ENCODE measurements around the gene WDR20.

Gene WDR20

GRCh38 chr14:102251161-102251560 is 111.5 kb downstream of the WDR20 start:
- 95% methylated on average over 4 of the region's 8 CpGs for WGBS
- H2BK5ac ChIP-seq (ENCODE audit: low read depth, low read length, poor library complexity, severe bottlenecking): no peak overlapping the region
- H3K36me3 ChIP-seq (ENCODE audit: control insufficient read depth in 1 of 2, insufficient read depth in 2 of 2, low read depth in 1 of 2, low read length in 2 of 2): peaks cover 5 to 13% of the 10 kb centered on the region in 2 experiments
- peak overlapping the region; percentile 31 for H2AK5ac ChIP-seq (ENCODE audit: low read length, severe bottlenecking)
- no peak overlapping the region for H2AFZ ChIP-seq (ENCODE audit: low read depth, low read length)
- H3K9me3 ChIP-seq (ENCODE audit: control insufficient read depth, low read length): no peaks in the 10 kb centered on the region
- no peak overlapping the region for H4K8ac ChIP-seq (ENCODE audit: low read length)
- no peak overlapping the region for H3K18ac ChIP-seq (ENCODE audit: low read depth in 1 of 2, low read length in 2 of 2)
- H3K4me2 ChIP-seq (ENCODE audit: low read length, poor library complexity, severe bottlenecking): no peak overlapping the region
- peaks cover 18% of the 10 kb centered on the region for H3K4me1 ChIP-seq (ENCODE audit: control insufficient read depth, insufficient read depth, low read depth, low read length)
- no peak overlapping the region for H2BK15ac ChIP-seq (ENCODE audit: low read depth, poor library complexity, severe bottlenecking)
- H3K27ac ChIP-seq (ENCODE audit: low read length, poor library complexity, severe bottlenecking): no peak overlapping the region
- H2BK120ac ChIP-seq (ENCODE audit: low read depth, low read length): no peak overlapping the region
- H3K4me3 ChIP-seq (ENCODE audit: insufficient read depth in 1 of 2, low read depth in 1 of 2, low read length in 2 of 2): no peak overlapping the region
- no peak overlapping the region for H3K23ac ChIP-seq (ENCODE audit: low read length in 2 of 2)
- no peak overlapping the region for H3K4ac ChIP-seq (ENCODE audit: low read depth in 1 of 2, low read length in 2 of 2)
- no peak overlapping the region for H3K9ac ChIP-seq (ENCODE audit: low read length)
- H4K91ac ChIP-seq (ENCODE audit: low read length): no peak overlapping the region
- no peak overlapping the region for H2BK12ac ChIP-seq (ENCODE audit: low read length in 2 of 2)
- H3K79me1 ChIP-seq (replicated peaks; ENCODE audit: low read length, poor library complexity, severe bottlenecking): peaks cover 5% of the 10 kb centered on the region
- DNase-seq: no peak
- no peak overlapping the region for H3K14ac ChIP-seq (ENCODE audit: low read length in 2 of 2)
- H3K27me3 ChIP-seq (ENCODE audit: control insufficient read depth in 1 of 2, insufficient read depth in 1 of 2, low read length in 2 of 2): no peaks in the 10 kb centered on the region

GRCh38 chr14:102252834-102253801 is 113.4 kb downstream of the WDR20 start:
- 84% methylated on average over 16 of the region's 21 CpGs for WGBS

GRCh38 chr14:102255401-102256190 is 115.9 kb downstream of the WDR20 start:
- no peak overlapping the region for H3K14ac ChIP-seq (ENCODE audit: low read length in 2 of 2)
- H2BK120ac ChIP-seq (ENCODE audit: low read depth, low read length): peak overlapping the region; percentile 71
- peak overlapping the region; percentile 39 for H2BK5ac ChIP-seq (ENCODE audit: low read depth, low read length, poor library complexity, severe bottlenecking)
- 45% methylated on average over 7 of the region's 9 CpGs for WGBS
- no peak overlapping the region for H3K23ac ChIP-seq (ENCODE audit: low read length in 2 of 2)
- no peaks in the 10 kb centered on the region for H3K9me3 ChIP-seq (ENCODE audit: control insufficient read depth, low read length)
- H4K91ac ChIP-seq (ENCODE audit: low read length): peak overlapping the region; percentile 80
- peak overlapping the region in 1 of 2 experiments; percentile 37 for H2BK12ac ChIP-seq (ENCODE audit: low read length in 2 of 2)
- H3K9ac ChIP-seq (ENCODE audit: low read length): peak overlapping the region; percentile 80
- H3K79me1 ChIP-seq (replicated peaks; ENCODE audit: low read length, poor library complexity, severe bottlenecking): peaks cover under 1% of the 10 kb centered on the region
- peaks cover 6% of the 10 kb centered on the region for H3K4me1 ChIP-seq (ENCODE audit: control insufficient read depth, insufficient read depth, low read depth, low read length)
- peaks cover 4 to 5% of the 10 kb centered on the region in 2 experiments for H3K36me3 ChIP-seq (ENCODE audit: control insufficient read depth in 1 of 2, insufficient read depth in 2 of 2, low read depth in 1 of 2, low read length in 2 of 2)
- DNase-seq: peak; percentile 76
- H3K4me2 ChIP-seq (ENCODE audit: low read length, poor library complexity, severe bottlenecking): no peak overlapping the region
- H4K8ac ChIP-seq (ENCODE audit: low read length): peak overlapping the region; percentile 1
- H2AK5ac ChIP-seq (ENCODE audit: low read length, severe bottlenecking): peak overlapping the region; percentile 57
- H3K4ac ChIP-seq (ENCODE audit: low read depth in 1 of 2, low read length in 2 of 2): peak overlapping the region in 1 of 2 experiments; percentile 40
- peak overlapping the region in 1 of 2 experiments; percentile 61 for H3K18ac ChIP-seq (ENCODE audit: low read depth in 1 of 2, low read length in 2 of 2)
- peak overlapping the region; percentile 94 for H3K27ac ChIP-seq (ENCODE audit: low read length, poor library complexity, severe bottlenecking)
- no peak overlapping the region for H2BK15ac ChIP-seq (ENCODE audit: low read depth, poor library complexity, severe bottlenecking)
- no peaks in the 10 kb centered on the region for H3K27me3 ChIP-seq (ENCODE audit: control insufficient read depth in 1 of 2, insufficient read depth in 1 of 2, low read length in 2 of 2)
- H3K4me3 ChIP-seq (ENCODE audit: insufficient read depth in 1 of 2, low read depth in 1 of 2, low read length in 2 of 2): no peak overlapping the region
- H2AFZ ChIP-seq (ENCODE audit: low read depth, low read length): no peak overlapping the region

More at GRCh38 chr14:102252834-102253801, 113.4 kb downstream of the WDR20 start:
- Histone ChIP-seq H3K79me1 (replicated peaks; ENCODE audit: low read length, poor library complexity, severe bottlenecking) (peaks cover 1% of the 10 kb centered on the region), H2AK5ac (ENCODE audit: low read length, severe bottlenecking) (peak overlapping the region; percentile 80), H3K27ac (ENCODE audit: low read length, poor library complexity, severe bottlenecking) (no peak overlapping the region), H3K27me3 (ENCODE audit: control insufficient read depth in 1 of 2, insufficient read depth in 1 of 2, low read length in 2 of 2) (no peaks in the 10 kb centered on the region), H4K8ac (ENCODE audit: low read length) (no peak overlapping the region), H3K14ac (ENCODE audit: low read length in 2 of 2) (no peak overlapping the region), H3K23ac (ENCODE audit: low read length in 2 of 2) (no peak overlapping the region), H2BK120ac (ENCODE audit: low read depth, low read length) (no peak overlapping the region), H3K36me3 (ENCODE audit: control insufficient read depth in 1 of 2, insufficient read depth in 2 of 2, low read depth in 1 of 2, low read length in 2 of 2) (peaks cover 5 to 13% of the 10 kb centered on the region in 2 experiments), H2BK15ac (ENCODE audit: low read depth, poor library complexity, severe bottlenecking) (no peak overlapping the region), H3K4me1 (ENCODE audit: control insufficient read depth, insufficient read depth, low read depth, low read length) (peaks cover 15% of the 10 kb centered on the region), H3K18ac (ENCODE audit: low read depth in 1 of 2, low read length in 2 of 2) (no peak overlapping the region), H3K9me3 (ENCODE audit: control insufficient read depth, low read length) (no peaks in the 10 kb centered on the region), H3K9ac (ENCODE audit: low read length) (no peak overlapping the region), H3K4me3 (ENCODE audit: insufficient read depth in 1 of 2, low read depth in 1 of 2, low read length in 2 of 2) (no peak overlapping the region), H3K4ac (ENCODE audit: low read depth in 1 of 2, low read length in 2 of 2) (no peak overlapping the region), H2BK5ac (ENCODE audit: low read depth, low read length, poor library complexity, severe bottlenecking) (no peak overlapping the region), H4K91ac (ENCODE audit: low read length) (no peak overlapping the region), H3K4me2 (ENCODE audit: low read length, poor library complexity, severe bottlenecking) (no peak overlapping the region), H2BK12ac (ENCODE audit: low read length in 2 of 2) (no peak overlapping the region), H2AFZ (ENCODE audit: low read depth, low read length) (no peak overlapping the region)
- peak; percentile 24 for DNase-seq

- Histone ChIP-seq H3K23ac (ENCODE audit: low read length in 2 of 2) (no peak overlapping the region), H3K14ac (ENCODE audit: low read length in 2 of 2) (no peak overlapping the region), H2BK12ac (ENCODE audit: low read length in 2 of 2) (no peak overlapping the region), H3K4me3 (ENCODE audit: insufficient read depth in 1 of 2, low read depth in 1 of 2, low read length in 2 of 2) (no peak overlapping the region), H2AK5ac (ENCODE audit: low read length, severe bottlenecking) (peak overlapping the region; percentile 48), H4K91ac (ENCODE audit: low read length) (no peak overlapping the region), H3K36me3 (ENCODE audit: control insufficient read depth in 1 of 2, insufficient read depth in 2 of 2, low read depth in 1 of 2, low read length in 2 of 2) (peaks cover 0 to 2% of the 10 kb centered on the region in 2 experiments), H3K4me1 (ENCODE audit: control insufficient read depth, insufficient read depth, low read depth, low read length) (peaks cover 6% of the 10 kb centered on the region), H2BK5ac (ENCODE audit: low read depth, low read length, poor library complexity, severe bottlenecking) (no peak overlapping the region), H3K9ac (ENCODE audit: low read length) (no peak overlapping the region), H4K8ac (ENCODE audit: low read length) (no peak overlapping the region), H2BK15ac (ENCODE audit: low read depth, poor library complexity, severe bottlenecking) (no peak overlapping the region), H2BK120ac (ENCODE audit: low read depth, low read length) (no peak overlapping the region), H3K27me3 (ENCODE audit: control insufficient read depth in 1 of 2, insufficient read depth in 1 of 2, low read length in 2 of 2) (no peaks in the 10 kb centered on the region), H3K18ac (ENCODE audit: low read depth in 1 of 2, low read length in 2 of 2) (no peak overlapping the region), H3K4me2 (ENCODE audit: low read length, poor library complexity, severe bottlenecking) (no peak overlapping the region), H3K9me3 (ENCODE audit: control insufficient read depth, low read length) (no peaks in the 10 kb centered on the region), H3K79me1 (replicated peaks; ENCODE audit: low read length, poor library complexity, severe bottlenecking) (no peaks in the 10 kb centered on the region), H3K27ac (ENCODE audit: low read length, poor library complexity, severe bottlenecking) (no peak overlapping the region), H2AFZ (ENCODE audit: low read depth, low read length) (no peak overlapping the region), H3K4ac (ENCODE audit: low read depth in 1 of 2, low read length in 2 of 2) (no peak overlapping the region)
- no peak for DNase-seq
- 98% methylated on average over 9 of the region's 9 CpGs for WGBS
Observed at GRCh38 chr14:102256716-102257115, 117.0 kb downstream of the WDR20 start.
